Stimulated activated CD8-positive, alpha-beta memory T cell treated with anti-CD3 and anti-CD28 coated beads, Interleukin-7, amount 100 ng/mL, for 24 hours (primary cell): ENCODE measurements around the gene MAGI2.

ENCODE experiments used
- DNase-seq: peaks from one replicate; pipeline ENCODE4 v3.0.0-alpha.2; 2020; ENCODE audit warnings: low read depth

MAGI2 gene

DNA sequence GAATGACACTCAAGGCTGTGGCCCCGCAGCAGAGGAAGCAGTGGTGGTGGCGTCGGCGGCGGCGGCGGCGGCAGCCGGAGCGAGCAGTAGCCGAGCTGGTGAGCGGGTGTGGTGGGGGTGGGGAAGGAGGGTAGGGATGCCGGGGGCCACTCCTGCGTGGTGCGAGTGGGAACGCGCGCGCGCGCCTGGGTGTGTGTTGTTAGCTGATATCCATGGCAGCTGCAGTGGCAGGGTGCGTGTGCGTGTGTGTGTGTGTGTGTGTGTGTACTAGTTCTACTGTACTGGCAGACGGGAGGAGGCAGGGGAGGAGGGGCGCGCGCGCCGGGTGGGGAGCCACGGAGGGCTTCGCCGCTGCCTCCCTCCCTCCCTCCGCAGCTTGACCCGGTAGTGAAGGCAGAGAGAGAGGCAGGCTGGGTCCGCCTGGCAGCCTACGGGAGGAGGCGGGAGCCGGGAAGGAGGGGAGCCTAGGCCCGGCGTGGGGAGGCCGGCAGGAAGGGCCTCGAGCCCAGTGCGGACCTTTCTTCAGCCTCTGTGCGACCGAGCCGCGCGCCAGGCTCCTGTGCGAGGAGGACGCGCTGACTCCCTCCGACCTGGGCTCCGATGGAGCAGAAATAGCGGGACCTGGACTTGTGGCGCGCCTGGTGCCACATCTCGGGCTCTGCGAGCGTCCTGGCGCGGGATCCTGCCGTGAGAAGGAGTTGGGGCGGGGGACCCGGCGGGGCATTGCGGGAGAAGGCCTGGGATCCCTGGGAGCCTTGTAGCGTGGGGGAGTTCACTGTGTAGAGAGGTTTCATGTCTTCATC is at the start of gene MAGI2:
Gene MAGI2, minus strand, starts transcription at position 110 of the 803 bp plus-strand sequence. CDS start 347 bp downstream, outside the sequence.
- DNase-seq: no peak

DNA sequence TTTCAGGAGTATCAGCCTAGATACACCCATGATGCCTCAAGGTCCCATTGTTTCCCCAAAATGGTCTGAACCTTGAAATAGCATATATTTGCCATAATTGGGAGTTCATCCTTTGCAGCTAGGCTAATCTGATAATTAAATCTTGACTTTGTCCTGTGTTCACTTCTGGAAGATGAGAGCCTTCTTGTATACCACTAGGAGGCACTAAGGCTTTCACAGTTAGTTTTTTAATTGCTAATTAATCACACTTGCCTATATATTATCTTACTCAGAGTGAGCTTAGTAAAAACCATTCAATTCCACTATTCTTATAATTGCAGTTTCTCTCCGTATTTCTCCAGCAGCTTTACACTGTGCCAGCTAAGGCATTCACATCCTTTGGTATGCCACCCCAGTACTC is 48.7 kb upstream of the MAGI2 start:
- DNase-seq: no peak

DNA sequence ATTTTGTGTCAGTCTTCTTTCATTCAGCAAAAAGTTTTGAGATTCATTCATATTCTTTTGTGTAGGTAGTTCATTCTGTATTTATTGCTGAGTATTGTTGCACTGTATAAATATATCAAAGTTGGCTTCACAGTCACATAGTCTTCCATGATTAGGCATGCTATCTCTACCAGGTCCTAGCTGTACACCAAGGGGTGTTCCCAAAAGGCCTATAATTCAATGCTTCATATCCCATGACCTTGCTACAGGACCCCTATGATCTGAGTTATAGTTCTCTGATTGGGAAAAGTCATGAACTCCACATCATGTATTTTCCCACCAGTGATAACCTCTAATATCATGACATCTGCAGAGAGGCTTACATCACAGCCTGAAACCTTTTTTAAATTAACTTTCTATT is 47.3 kb upstream of the MAGI2 start:
- DNase-seq: no peak

DNA sequence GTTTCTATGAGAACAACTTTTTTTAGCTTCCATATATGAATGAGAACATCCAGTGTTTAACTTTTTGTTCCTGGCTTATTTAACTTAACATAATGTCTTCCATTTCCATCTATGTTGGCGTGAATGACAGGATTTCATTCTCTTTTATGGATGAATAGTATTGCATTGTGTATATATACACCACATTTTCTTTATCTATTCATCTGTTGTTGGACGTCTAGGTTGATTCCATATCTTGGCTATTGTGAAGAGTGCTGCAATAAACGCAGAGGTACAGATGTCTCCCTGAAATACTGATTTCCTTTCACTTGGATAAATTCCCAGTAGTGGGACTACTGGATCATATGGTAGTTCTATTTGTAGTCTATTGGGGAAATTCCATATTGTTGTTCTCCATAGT is 44.3 kb upstream of the MAGI2 start:
- DNase-seq: no peak

DNA sequence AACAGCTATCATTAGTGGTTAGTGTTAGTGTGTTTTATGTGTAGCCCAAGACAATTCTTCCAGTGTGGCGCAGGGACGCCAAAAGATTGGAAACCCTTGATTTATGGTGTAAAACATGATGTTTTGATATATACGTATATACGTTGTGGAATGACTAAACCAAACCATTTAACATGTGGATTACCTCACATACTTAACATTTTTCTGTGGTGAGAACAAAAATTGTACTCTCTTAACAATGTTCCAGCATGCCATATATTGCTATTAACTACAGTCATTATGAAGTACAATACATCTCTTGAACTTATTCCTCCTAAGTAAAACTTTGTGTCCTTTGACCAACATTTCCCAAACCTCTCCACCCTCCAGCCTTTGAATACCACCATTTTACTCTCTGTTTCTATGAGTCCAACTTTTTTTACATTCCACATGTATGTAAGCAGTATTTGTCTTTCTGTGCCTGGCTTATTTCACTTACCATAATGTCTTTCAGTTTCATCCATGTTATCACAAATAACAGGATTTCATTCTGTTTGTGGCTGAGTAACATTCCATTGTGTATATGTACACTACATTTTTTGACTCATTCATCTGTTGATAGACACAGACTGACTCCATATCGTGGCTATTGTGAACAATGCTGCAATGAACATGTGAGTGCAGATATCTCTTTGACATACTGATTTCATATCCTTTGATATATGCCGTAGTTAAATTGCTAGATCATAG is 42.2 kb upstream of the MAGI2 start:
- DNase-seq: no peak

DNA sequence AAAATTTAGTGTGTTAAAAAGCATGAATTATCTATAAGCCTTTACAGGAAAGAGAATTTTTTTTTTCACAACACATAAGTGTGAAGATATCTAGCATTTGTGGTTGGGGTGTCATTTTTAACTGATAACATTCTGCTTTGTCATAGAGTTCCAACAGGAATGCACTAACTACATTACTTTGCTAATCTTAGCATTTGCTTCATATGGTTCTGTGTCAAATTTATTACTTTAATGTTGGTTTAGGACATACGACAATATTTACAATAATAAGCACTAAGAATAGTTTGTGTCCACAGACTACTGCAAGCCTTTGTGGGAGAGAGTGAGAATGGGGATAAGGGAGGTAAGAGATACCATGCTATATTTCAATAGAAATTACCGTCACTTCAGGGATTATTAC is 40.6 kb upstream of the MAGI2 start:
- DNase-seq: no peak

DNA sequence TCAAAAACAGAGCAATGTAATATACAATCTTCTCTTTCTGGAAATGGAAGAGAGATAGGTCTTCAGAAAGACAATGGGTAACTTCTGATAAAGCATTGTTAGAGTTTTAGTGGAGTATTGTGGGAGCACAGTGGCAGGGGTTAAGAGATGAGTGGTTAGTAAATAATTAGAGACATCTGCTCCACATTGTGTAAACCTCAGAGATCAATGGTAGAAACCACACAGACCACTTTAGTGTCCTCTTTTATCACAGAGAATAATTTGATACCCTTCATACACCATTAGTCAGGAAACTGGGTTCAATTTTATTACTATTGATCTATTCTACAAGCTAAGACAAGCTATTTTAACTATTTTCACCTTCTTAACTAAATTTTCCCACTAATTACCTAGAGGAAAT is 35.9 kb upstream of the MAGI2 start:
- no peak for DNase-seq

DNA sequence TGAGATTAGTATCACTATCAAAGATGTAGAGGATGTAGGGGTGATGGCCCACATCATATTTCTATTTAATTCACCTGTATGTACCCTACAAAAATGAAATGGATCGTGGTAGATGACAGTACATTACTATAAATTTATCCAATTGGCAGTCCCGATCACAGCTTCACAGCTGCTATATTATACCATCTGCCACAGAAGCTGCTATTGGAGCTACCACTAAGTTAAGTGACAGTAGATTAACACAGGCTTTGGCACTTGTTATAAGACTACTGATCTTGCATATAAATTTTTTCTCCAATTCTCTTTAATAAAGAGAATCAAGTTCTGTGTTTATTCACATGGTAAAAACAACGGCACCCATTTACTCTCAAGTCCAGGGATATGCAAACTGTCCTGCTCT is 24.9 kb upstream of the MAGI2 start:
- no peak for DNase-seq

DNA sequence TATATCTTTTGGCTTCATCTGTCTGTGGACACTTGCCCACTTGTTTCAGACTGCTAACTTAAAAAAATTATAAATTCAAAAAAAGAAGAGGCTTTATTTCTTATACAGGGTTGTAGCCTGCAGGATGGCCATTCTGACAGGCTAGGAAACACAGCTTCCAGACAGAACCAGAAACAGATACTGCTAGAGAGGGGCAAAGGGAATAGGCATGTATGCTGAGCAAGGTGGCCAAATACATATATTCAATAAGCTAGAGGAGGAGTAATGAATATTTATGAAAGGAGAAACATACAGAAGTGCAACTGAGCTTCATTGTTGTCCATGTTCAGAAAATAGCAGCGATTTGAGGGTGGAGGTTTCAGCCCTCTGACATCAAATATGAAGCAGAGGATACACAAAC is 22.0 kb upstream of the MAGI2 start:
- DNase-seq: no peak

DNA sequence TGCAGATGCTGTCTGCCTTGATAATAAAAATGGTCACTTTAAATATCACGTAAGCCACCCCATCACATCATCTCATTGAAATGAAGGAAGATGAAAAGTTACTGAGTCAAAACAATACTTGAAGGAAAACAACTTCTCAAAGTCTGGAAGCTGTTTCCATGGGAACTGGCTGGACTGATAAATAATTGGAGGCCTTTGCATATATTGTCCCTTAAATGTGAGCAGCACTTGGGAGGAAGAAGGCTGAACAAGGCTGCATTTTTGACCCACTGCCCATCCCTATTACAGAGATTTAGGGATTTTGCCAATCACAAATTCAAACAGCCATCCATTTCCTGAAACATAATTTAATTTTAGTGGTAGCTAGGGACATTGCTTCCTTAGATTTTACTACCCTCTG is 18.2 kb upstream of the MAGI2 start:
- DNase-seq: no peak

DNA sequence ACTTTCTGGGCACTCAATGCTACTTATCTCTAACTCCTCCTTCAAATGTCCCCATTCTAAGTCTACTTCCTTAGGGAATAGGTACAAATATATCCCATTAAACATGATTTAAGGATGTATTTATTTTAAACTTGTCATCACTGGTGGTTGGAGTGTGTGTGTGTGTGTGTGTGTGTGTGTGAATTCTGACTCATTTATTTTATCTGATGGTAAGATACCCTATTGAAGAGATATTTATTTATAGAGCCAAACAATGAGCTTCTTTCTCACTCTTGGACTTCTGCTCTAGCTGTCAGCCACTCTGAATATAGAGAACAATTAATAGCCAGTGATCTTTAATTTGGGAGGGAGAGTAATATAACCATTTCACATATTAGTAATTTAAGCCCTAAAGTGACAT is 17.8 kb upstream of the MAGI2 start:
- DNase-seq: no peak

DNA sequence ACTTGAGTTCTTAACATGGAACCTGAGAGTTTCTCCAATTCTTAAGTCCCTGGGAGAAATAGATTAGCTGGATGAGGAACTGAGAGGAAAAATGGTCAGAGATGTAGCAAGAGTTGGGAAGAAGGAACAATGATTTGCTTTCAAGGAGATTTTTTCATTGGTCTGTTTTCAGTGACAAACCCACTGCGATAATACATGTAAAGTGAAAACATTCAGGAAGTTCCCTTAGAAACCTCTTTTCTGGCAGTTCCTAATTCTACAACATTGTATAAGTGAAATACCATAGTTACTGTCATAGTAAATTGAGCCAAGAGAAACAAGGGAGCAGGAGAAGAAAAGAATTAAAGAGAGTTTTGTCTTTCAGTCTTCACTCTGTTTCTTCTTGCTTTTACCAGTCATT is 12.1 kb upstream of the MAGI2 start:
- no peak for DNase-seq

DNA sequence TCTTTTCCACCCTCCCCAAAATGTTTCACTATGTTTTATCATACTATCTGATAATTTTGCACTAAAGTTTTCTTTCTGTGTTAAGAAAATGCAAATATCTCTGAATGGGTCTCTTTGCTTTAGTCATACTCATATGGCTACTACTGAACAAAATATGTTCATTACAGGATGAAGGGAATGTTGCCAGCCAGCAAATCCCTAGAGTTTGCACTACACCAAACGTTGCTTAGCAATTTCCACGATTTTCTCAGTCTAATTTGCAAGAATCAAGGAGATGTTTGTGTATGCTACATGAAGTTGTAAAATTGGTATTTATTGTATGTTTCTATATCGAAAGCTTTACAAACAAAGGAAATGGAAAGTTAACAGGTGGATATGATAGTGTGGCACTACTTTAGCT is 10.6 kb upstream of the MAGI2 start:
- no peak for DNase-seq

DNA sequence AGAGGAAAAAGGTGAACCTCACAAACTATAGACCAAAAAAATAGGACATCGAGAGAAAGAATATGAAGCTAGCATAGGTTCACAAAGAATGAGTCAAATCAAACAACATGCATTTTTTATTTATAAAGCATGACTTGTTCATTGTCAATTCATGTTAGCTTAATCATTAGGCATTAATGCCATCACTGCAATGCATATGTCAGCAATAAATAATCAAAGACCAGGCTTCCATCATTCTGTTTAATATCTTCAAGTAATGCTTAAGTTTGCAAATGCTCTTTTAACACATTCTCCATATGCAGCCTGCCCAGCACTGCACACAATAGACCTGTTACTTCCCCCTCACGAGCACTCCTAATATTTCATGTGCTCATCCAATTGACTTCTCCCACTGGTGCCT is 8.9 kb upstream of the MAGI2 start:
- no peak for DNase-seq

DNA sequence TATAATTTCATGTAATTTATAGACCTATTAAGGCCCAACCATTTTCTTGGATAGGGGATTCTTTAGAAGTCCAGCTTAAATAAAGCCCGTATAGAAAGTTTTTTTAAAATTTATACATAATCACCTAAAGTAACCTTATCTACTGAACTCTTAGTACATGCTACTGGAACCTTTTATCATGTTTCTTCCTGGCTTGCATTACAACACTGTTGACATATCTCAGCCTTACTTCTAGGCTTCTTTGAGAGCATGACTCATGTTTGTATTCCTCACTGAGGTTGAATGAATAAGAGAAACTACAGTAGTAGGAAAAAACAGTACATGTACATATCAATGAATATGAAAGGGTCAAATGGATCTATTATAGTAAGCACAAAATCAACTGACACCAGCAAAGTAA is 8.2 kb upstream of the MAGI2 start:
- DNase-seq: no peak

DNA sequence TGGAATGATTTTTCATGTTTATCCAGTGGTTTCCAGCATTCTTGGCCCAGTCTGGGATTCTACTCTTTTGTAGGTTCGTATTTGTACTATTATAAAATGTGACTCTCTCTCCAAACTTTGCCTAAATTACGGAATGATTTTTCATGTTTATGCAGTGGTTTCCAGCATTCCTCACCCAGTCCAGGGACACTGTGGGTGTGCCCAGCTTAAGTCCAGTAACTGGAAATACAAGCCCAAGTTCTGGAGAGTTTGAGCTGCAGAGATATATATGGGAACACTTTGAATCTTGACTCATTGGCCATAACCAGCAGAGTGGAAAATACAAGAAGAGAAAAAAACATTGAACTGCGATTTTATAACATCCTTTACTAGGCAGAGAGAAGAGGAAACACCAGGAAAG is 5.9 kb upstream of the MAGI2 start:
- DNase-seq: no peak

DNA sequence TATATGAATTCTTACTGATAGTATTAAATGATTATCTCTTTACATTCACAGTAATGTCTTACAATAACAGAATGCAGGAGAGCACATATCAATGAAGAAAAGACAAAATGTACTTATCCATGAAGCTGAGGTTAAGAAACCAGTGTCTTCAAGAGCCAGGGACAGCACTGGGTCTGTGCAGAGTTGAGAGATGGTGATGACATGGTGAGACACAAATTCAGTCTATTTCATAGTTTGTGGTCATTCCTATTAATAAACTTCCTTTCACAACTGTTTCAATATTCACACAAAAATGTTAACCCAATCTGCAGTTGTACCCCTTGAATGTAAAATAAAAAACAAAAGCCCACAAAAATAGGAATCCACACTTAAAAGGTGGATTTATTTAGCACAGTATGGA is 5.3 kb upstream of the MAGI2 start:
- no peak for DNase-seq

DNA sequence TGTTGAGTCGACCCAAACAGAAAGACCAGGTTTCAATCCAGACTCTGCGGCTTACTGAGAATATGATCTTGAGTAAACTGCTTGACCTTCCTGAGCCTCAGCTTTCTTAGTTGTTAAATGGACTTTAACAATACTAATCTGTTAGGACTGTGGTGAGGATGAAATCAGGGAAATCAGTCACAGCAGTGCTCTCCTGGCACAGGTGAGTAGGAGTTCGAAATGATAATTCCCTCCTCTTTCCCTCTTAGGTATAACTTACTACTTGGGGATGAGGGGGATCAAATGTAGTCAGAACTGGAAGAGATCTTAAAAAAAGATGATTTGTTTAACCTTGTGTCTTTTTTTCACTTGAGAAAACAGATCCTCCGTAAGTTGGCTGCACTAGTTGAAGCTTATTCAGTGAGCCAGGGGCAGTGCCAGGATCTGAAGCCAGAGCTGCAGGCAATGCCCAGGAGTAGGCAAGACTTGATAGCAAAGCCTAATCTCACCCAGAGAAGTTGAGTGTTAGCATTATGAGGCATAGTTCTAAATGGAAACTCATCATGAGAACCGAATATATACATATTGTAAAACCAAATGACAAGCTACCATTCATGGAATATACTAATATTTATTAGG is 1.8 kb upstream of the MAGI2 start:
- DNase-seq: no peak

DNA sequence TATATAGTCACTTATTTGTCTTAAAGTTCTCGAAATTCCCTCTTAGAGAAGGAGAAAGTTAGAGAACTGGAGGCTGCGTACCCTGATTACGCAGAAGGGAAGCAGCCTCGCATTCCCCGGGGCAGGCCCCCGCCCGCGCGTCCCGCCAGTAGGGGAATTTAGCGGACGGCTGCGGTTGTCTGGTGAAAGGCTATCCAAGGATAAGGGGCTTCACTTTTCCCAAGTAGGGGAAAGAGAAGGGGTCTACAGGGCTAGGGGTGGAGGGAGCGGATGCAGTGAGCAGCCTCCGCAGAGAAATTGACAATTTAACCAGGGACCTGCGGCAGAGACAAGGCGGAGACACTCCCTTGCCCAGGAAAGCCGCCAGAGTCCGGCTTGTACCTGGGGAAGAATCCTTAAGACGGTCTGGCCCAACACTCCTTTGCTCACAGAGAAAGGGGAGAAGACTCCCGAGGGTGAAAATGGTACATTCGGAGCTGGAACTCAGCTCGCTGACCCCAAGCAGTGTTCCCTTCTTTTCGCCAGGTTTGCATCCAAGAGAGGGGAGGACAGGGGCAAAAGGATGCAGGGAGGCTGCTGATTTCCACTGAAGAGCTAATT is 994 bp upstream of the MAGI2 start:
- no peak for DNase-seq

DNA sequence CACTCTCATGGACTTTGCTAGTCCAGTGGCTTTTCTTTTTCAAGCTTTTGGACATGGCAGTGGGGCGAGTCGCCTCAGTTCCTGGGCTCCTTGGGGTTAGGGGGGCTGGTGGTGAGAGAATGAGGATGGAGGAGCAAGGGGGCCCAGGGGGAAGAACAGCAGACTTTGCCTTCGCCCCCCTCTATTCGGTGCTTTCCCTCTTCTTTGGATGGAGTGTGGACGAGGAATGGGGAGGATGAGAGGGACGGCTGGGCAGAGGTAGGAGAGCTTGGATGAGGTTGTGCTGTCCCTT is 255 bp downstream of the MAGI2 start:
- no peak for DNase-seq

DNA sequence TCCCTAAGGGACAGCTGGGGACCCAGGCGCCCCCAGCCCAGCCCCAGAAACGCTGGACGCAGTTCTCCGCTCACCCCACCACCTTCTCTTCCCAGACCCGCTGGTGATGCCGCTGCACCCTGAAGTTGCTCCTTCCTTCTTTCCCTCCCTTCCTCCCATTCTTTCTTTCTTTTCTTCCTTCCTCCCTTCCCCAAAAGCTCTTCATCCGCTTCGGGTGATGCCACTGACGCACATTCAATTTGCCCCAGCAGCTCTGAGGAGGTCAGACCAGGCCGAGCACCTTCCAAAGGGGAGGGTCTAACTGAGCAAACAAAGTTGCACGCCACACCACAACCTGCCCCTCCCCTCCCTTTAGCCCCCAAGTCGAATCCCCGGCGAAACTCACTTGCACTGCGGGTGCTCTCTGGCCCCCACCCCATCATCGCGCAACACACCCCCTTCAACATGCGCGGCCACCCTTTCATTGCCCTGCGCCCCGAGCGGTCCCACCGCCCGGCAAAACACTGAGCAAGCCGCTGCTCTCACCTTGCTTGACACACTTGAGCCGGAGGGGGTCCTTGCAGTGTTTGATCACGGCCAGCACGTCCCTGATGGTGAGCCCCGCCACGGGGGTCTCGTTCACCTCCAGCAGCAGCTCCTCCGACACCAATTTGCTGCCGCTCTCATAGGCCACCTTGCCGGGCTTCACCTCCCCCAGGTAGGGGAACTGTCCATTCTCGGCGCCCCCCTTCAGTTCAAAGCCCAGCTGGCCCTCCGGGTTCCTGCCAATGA is 787 bp downstream of the MAGI2 start:
- no peak for DNase-seq

DNA sequence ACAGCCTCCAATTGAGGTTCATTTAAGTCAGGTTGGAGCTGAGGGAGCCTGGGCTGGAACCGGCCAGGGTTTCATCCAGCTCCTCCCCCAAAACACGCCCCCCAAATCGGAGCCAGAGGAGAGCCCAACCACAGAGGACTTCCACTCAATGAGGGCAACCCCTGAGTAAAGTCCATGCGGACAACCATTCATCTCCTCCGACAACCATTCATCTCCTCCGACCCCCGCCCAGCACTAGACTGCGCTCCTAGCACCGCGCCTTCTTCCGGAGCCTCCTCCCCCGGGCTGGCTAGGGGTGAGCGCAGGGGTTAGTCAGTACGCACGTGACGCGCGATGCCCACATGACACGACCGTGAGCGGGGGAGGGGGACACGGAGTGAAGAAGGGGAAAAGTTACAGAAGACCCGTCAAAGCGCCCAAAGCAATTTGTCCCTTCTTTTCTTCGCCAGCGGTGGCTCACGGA is 1.4 kb downstream of the MAGI2 start:
- peak; percentile 17 for DNase-seq
